NCI-H2196 (cell line): ENCODE results near the gene ITGA11.

Experiments
- DNase-seq: peaks from one replicate; lab custom pipeline; 2025; ENCODE audit not compliant: unreplicated experiment; lab: John Stamatoyannopoulos, UW

The ITGA11 gene

GRCh38 chr15:68412218-68412617 lies 19.7 kb downstream of the ITGA11 start:
- DNase-seq = no peak

GRCh38 chr15:68411735-68412134 lies 20.2 kb downstream of the ITGA11 start:
- no peak for DNase-seq

GRCh38 chr15:68411343-68411675 lies 20.7 kb downstream of the ITGA11 start:
- no peak for DNase-seq

GRCh38 chr15:68410466-68411342 lies 21.3 kb downstream of the ITGA11 start:
- no peak for DNase-seq

GRCh38 chr15:68409736-68410370 lies 22.1 kb downstream of the ITGA11 start:
- DNase-seq = no peak

- no peak for DNase-seq
These were observed 23.0 kb downstream of the ITGA11 start for GRCh38 chr15:68408971-68409370.

GRCh38 chr15:68407886-68408881 lies 23.8 kb downstream of the ITGA11 start:
- no peak for DNase-seq

- DNase-seq = no peak
These were observed 24.6 kb downstream of the ITGA11 start for GRCh38 chr15:68407141-68407885.

GRCh38 chr15:68405378-68406250 lies 26.3 kb downstream of the ITGA11 start:
- no peak for DNase-seq

GRCh38 chr15:68404056-68404798 lies 27.7 kb downstream of the ITGA11 start:
- DNase-seq = no peak

GRCh38 chr15:68403161-68403941 lies 28.6 kb downstream of the ITGA11 start:
- no peak for DNase-seq

- no peak for DNase-seq
These were observed 29.4 kb downstream of the ITGA11 start for GRCh38 chr15:68402432-68403160.

- DNase-seq = no peak
These were observed 30.2 kb downstream of the ITGA11 start for GRCh38 chr15:68401496-68402431.

- DNase-seq = no peak
These were observed 31.9 kb downstream of the ITGA11 start for GRCh38 chr15:68400066-68400456.

GRCh38 chr15:68399096-68400065 lies 32.6 kb downstream of the ITGA11 start:
- no peak for DNase-seq
